ENCODE results near the gene FAM120B.

GRCh38 chr6:170284126-170284773 lies 22.3 kb upstream of the FAM120B start:
- no peak for TF ChIP-seq EZH2 (IDR thresholded peaks at IDR 0.05; ENCODE audit: borderline replicate concordance, insufficient read depth, low read length, poor library complexity, severe bottlenecking)
- no peak for TF ChIP-seq POLR2AphosphoS5 (IDR thresholded peaks at IDR 0.05)
